Measurements from ENCODE around the gene SLC7A7. TPM values are rescaled to one million over a fixed set of nuclear protein-coding genes. Genes with fewer than 3 reads are reported as not detected.

The SLC7A7 gene
- total RNA-seq = 4.1 and 5.3 TPM in 2 replicates

DNA sequence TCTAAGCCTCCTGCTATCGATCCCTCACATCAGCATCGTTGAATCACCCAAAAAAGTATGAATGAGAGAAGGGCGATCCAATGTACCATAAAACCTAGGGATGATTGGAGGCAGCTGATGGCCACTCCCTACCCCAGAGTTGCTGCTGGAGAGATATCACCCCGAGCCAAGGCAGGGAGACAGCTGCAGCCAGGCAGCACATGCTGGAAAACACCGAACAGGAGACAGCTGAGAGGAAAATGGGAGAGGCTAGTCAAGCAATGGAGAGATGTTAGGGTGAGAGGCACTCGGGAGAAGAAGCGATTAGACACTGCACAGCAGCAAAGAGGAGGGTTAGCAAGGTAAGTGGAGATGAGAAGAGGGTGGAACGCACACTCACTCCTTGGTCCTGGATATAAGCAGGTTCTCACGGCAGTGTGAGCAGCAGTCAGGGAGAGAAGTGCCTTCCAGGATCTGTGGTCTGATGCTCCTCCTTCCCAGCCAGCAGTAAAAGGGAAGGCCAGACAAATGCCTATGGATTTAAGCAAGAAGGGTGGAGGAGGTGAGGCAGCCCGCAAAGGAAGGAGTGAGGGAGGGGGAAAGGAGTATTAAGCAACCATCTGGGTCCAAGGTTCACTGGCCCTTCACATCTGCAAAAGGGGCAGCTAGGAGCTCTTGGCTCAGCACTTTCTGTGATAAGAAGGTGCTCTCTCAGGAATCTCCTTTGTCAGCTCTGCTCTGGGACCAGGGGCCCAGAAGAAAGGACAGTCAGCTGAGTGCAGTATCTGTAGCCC, at the start of gene SLC7A7:
SLC7A7 (minus strand) TSS at position 495 of the 773 bp plus-strand sequence. CDS start 2,037 bp downstream, outside the sequence.

DNA sequence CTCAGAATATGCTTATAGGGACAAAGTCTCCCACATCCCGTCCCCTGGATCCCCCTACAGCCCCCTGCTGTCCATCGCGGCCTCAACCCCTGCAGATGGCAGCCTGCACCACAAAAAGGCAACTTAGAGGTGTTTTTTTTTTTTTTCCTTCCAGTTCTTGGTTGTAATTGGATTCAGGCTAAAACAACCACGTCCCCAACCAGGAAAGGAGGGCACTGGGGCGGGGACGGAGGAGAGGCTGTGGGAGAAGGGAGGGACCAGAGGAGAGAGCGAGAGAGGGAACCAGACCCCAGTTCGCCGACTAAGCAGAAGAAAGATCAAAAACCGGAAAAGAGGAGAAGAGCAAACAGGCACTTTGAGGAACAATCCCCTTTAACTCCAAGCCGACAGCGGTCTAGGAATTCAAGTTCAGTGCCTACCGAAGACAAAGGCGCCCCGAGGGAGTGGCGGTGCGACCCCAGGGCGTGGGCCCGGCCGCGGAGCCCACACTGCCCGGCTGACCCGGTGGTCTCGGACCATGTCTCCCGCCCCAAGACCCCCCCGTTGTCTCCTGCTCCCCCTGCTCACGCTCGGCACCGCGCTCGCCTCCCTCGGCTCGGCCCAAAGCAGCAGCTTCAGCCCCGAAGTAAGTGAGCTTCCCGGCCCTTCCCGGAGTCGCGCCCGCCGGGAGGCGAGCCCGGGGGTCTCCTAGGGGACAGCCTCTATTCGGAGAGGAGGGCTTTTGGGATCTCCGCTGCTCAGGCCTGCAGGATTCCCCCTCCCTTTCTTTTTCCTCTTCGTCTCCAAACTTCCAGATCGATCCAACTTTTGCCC, 21.3 kb upstream of the SLC7A7 start, which contains the start of gene MMP14:
MMP14 (plus strand) TSS at position 285 of the 813 bp plus-strand sequence; CDS start at position 518, 233 bp downstream.

DNA sequence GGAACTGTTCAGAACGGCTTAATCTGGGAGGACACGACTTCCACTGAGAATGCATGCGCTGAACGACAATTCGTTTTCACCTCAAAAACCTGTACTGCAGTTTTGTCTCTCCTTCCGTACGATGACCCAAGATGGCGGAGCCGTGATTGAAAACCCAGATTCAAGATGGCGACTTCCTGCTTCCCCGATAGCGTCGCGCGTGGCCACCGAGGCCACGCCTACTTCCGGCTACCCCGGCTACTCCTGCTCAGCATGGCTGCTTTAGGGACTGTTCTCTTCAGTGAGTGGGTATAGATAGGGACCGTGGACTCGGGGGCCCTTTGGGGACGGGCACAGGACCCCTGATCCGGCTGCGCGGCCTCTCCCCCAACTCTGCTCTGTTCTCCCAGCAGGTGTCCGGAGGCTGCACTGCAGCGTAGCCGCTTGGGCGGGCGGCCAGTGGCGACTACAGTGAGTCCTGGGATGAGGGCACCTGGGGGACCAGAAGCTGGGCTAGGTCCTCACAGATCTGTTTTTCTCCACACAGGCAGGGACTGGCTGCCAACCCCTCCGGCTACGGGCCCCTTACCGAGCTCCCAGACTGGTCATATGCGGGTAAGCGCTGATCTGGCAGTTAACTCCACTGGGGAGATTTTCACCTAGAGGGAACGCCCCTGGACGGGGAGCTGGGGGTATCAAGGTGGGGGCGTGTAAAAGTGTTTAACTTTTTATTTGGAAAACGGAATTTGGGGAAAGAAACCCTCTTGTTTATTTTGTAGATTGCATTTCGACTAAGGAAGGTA, 14.6 kb upstream of the SLC7A7 start, which contains the start of gene MRPL52:
MRPL52 (plus strand) TSS at position 227 of the 782 bp plus-strand sequence; CDS start at position 253, 26 bp downstream.

DNA sequence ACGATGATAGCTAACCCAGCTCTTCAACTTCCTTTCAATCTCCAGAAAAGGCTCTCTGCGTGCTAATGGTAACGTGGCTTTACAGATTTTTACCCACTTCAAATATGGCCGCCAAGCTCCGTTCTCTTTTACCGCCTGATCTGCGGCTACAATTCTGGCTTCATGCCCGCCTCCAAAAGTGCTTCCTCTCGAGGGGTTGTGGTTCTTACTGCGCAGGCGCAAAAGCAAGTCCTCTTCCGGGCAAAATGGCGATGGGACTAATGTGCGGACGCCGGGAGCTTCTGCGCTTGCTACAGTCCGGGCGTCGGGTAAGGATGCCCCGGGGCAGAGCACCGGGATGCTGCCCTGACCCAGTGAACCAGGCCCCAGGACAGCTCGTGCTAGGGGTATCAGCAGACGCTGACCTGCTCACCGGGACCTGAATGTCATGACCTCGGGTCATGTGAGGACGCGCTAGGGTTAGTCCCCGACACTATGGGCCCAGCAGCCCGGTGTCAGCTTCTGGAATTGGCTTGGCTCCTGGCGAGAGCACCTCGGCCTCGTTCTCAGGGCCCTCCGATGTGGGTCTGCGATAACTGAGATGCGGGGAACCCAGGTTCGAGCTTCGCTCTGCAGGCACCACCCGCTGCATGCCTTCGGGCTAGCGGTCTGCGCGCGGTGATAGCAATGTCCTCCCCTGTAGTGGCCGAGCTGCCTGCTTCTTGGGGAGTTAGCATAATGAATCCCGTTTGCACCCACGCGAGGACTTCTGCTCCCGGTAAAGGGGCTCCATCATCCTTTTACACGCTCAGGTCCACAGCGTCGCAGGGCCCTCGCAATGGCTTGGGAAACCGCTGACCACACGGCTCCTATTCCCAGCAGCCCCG, 48.5 kb downstream of the SLC7A7 start, which contains the start of gene OXA1L:
OXA1L (plus strand) TSS at position 232 of the 866 bp plus-strand sequence; CDS start at position 246, 14 bp downstream.

Other genes starting within 250 kb of the SLC7A7 start
- gene DAD1, start 226.2 kb downstream of the SLC7A7 start, total RNA-seq = 276 and 439 TPM in 2 replicates
- gene ABHD4, start 217.1 kb downstream of the SLC7A7 start, total RNA-seq = 9.2 and 12.8 TPM in 2 replicates
- not detected in 2 replicates for gene OR6J1, start 171.1 kb downstream of the SLC7A7 start, total RNA-seq
- 41.2 and 63.3 TPM in 2 replicates for gene OXA1L, start 48.7 kb downstream of the SLC7A7 start, total RNA-seq
- gene MRPL52, start 14.5 kb upstream of the SLC7A7 start, total RNA-seq = 34.1 and 35.0 TPM in 2 replicates
- 51.7 and 95.7 TPM in 2 replicates for gene MMP14, start 21.1 kb upstream of the SLC7A7 start, total RNA-seq
- 40.7 and 42.5 TPM in 2 replicates for gene LRP10, start 56.3 kb upstream of the SLC7A7 start, total RNA-seq
- under 0.01 TPM in 1 of 2 replicates, not detected in the other for gene REM2, start 67.8 kb upstream of the SLC7A7 start, total RNA-seq
- 49.2 and 55.0 TPM in 2 replicates for gene RBM23, start 103.7 kb upstream of the SLC7A7 start, total RNA-seq
- 34.6 and 42.8 TPM in 2 replicates for gene PRMT5, start 113.9 kb upstream of the SLC7A7 start, total RNA-seq
- 14.3 and 21.7 TPM in 2 replicates for gene HAUS4, start 141.7 kb upstream of the SLC7A7 start, total RNA-seq
- 16.9 and 42.6 TPM in 2 replicates for gene AJUBA, start 167.1 kb upstream of the SLC7A7 start, total RNA-seq
- 5.1 and 6.1 TPM in 2 replicates for gene C14orf93, start 194.7 kb upstream of the SLC7A7 start, total RNA-seq
- 185 and 196 TPM in 2 replicates for gene PSMB5, start 219.5 kb upstream of the SLC7A7 start, total RNA-seq
- not detected in 2 replicates for gene PSMB11, start 226.8 kb upstream of the SLC7A7 start, total RNA-seq
- gene CDH24, start 242.1 kb upstream of the SLC7A7 start, total RNA-seq = 0.54 and 0.69 TPM in 2 replicates